HepG2 (cell line): ENCODE data around the gene CCSER1.

Experiments
- KDM2A ChIP-seq: sonication (generic); formaldehyde crosslinking; IDR thresholded peaks from 2 replicates; pipeline ENCODE4 v1.4.0; 2020; ENCODE audit warnings: low read depth, missing genetic modification reagents, borderline replicate concordance
- KDM5A ChIP-seq: fragments of 200-600 bp; sonication (generic); IDR thresholded peaks from 2 replicates; pipeline ENCODE4 v1.7.0; 2018; ENCODE audit warnings: antibody characterized with exemption, mild to moderate bottlenecking, low read length, borderline replicate concordance
- NFRKB ChIP-seq: fragments of 450-650 bp; IDR thresholded peaks from 2 replicates; pipeline ENCODE4 v1.6.1; 2017
- ZNF225 ChIP-seq: sonication (generic); formaldehyde crosslinking; IDR thresholded peaks from 2 replicates; pipeline ENCODE4 v1.4.0; 2020; ENCODE audit warnings: mild to moderate bottlenecking, missing genetic modification reagents
- ZNF296 ChIP-seq: sonication (generic); formaldehyde crosslinking; conservative IDR thresholded peaks from 2 replicates; pipeline ENCODE4 v1.5.0; 2020; ENCODE audit warnings: mild to moderate bottlenecking, missing genetic modification reagents
- ZNF605 ChIP-seq: sonication (generic); formaldehyde crosslinking; IDR thresholded peaks from 2 replicates; pipeline ENCODE4 v1.8.0; 2022; ENCODE audit warnings: mild to moderate bottlenecking, missing genetic modification reagents
- TF ChIP-seq, protein P1 (sequence below): sonication (generic); formaldehyde crosslinking; IDR thresholded peaks from 2 replicates; pipeline ENCODE4 v1.4.0; 2020; ENCODE audit warnings: low read depth, mild to moderate bottlenecking, missing genetic modification reagents
- TF ChIP-seq, protein P2 (sequence below): sonication (generic); formaldehyde crosslinking; IDR thresholded peaks from 2 replicates; pipeline ENCODE4 v1.8.0; 2022; ENCODE audit warnings: mild to moderate bottlenecking, missing genetic modification reagents; ENCODE audit not compliant: insufficient replicate concordance

- TF ChIP-seq, protein P1, sequence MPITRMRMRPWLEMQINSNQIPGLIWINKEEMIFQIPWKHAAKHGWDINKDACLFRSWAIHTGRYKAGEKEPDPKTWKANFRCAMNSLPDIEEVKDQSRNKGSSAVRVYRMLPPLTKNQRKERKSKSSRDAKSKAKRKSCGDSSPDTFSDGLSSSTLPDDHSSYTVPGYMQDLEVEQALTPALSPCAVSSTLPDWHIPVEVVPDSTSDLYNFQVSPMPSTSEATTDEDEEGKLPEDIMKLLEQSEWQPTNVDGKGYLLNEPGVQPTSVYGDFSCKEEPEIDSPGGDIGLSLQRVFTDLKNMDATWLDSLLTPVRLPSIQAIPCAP (CRISPR knock-in tag), result no peak
- no peak for TF ChIP-seq ZNF225 (CRISPR knock-in tag)
- TF ChIP-seq KDM2A (CRISPR knock-in tag), result no peak
- TF ChIP-seq ZNF605 (CRISPR knock-in tag), result no peak
- no peak for TF ChIP-seq NFRKB
- TF ChIP-seq, protein P2, sequence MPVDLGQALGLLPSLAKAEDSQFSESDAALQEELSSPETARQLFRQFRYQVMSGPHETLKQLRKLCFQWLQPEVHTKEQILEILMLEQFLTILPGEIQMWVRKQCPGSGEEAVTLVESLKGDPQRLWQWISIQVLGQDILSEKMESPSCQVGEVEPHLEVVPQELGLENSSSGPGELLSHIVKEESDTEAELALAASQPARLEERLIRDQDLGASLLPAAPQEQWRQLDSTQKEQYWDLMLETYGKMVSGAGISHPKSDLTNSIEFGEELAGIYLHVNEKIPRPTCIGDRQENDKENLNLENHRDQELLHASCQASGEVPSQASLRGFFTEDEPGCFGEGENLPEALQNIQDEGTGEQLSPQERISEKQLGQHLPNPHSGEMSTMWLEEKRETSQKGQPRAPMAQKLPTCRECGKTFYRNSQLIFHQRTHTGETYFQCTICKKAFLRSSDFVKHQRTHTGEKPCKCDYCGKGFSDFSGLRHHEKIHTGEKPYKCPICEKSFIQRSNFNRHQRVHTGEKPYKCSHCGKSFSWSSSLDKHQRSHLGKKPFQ (CRISPR knock-in tag), result no peak
- TF ChIP-seq ZNF296, result no peak
- TF ChIP-seq KDM5A, result no peak
Measured at GRCh38 chr4:90545380-90545779, 418.2 kb downstream of the CCSER1 start.
